Measurements from ENCODE around the gene TMEM242.

- no peak for TF ChIP-seq CTCF (IDR thresholded peaks at IDR 0.05; ENCODE audit: extremely low read depth in 1 of 2, insufficient read depth in 1 of 2, low read depth in 1 of 2, low read length in 2 of 2)
- no peak for TF ChIP-seq EZH2 (IDR thresholded peaks at IDR 0.05; ENCODE audit: borderline replicate concordance, low read depth, low read length, severe bottlenecking)
- TF ChIP-seq GATA2 (IDR thresholded peaks at IDR 0.05; ENCODE audit: insufficient read depth, insufficient read length, low read depth, low read length): no peak
Measured at GRCh38 chr6:157251586-157252247, 71.6 kb downstream of the TMEM242 start.

Data from endothelial cell of umbilical vein (primary cell).